Loucy (cell line): ENCODE data around the gene EXD2.

Experiments used
- H2AFZ ChIP-seq: fragments of 200-600 bp; sonication (generic); 2 replicates; pipeline ENCODE4 v1.6.0; 2016; ENCODE audit warnings: antibody characterized with exemption, mild to moderate bottlenecking, low read length, moderate library complexity
- H3F3A ChIP-seq: fragments of 200-600 bp; 2 replicates; pipeline ENCODE4 v1.6.0; 2016; ENCODE audit warnings: antibody characterized with exemption, low read depth, mild to moderate bottlenecking
- H3K27me3 ChIP-seq: fragments of 200-600 bp; sonication (generic); 2 replicates; pipeline ENCODE4 v1.6.1; 2014; ENCODE audit warnings: low read length, mild to moderate bottlenecking; ENCODE audit not compliant: insufficient read depth, poor library complexity, severe bottlenecking
- H3K36me3 ChIP-seq: fragments of 200-600 bp; sonication (generic); 2 replicates; pipeline ENCODE4 v1.6.1; 2016; ENCODE audit warnings: low read length; ENCODE audit not compliant: insufficient read depth
- H3K4me1 ChIP-seq: fragments of 200-600 bp; sonication (generic); 2 replicates; pipeline ENCODE4 v1.5.1; 2014; ENCODE audit warnings: low read length, mild to moderate bottlenecking; ENCODE audit not compliant: insufficient read depth, poor library complexity, severe bottlenecking
- H3K4me2 ChIP-seq: fragments of 200-600 bp; sonication (generic); 2 replicates; pipeline ENCODE4 v1.6.0; 2014; ENCODE audit warnings: antibody characterized with exemption, low read length, low read depth, mild to moderate bottlenecking; ENCODE audit not compliant: poor library complexity, severe bottlenecking
- H3K4me3 ChIP-seq: fragments of 200-600 bp; sonication (generic); 2 replicates; pipeline ENCODE4 v1.5.1; 2014; ENCODE audit warnings: low read length, mild to moderate bottlenecking, mixed read lengths; ENCODE audit not compliant: poor library complexity, severe bottlenecking
- H3K79me2 ChIP-seq: fragments of 200-600 bp; sonication (generic); 2 replicates; pipeline ENCODE4 v1.6.1; 2014; ENCODE audit warnings: low read length; ENCODE audit not compliant: insufficient read depth
- H3K9ac ChIP-seq: fragments of 200-600 bp; sonication (generic); 2 replicates; pipeline ENCODE4 v1.6.0; 2014; ENCODE audit warnings: mild to moderate bottlenecking, low read depth, low read length, moderate library complexity; ENCODE audit not compliant: poor library complexity, severe bottlenecking
- H3K9me2 ChIP-seq: fragments of 200-600 bp; sonication (generic); replicated peaks from 2 replicates; pipeline ENCODE4 v1.6.1; 2016; ENCODE audit warnings: low read depth, low read length, mixed read lengths
- H3K9me3 ChIP-seq: fragments of 200-600 bp; sonication (generic); 2 replicates; pipeline ENCODE4 v1.6.1; 2014; ENCODE audit warnings: mild to moderate bottlenecking, antibody characterized with exemption, low read length, low read depth; ENCODE audit not compliant: insufficient read depth
- H4K20me1 ChIP-seq: fragments of 200-600 bp; sonication (generic); 2 replicates; pipeline ENCODE4 v1.6.0; 2014; ENCODE audit warnings: antibody characterized with exemption, low read length, mild to moderate bottlenecking; ENCODE audit not compliant: insufficient read depth, poor library complexity, severe bottlenecking
- EZH2phosphoT487 ChIP-seq: fragments of 200-600 bp; IDR thresholded peaks from 2 replicates; pipeline ENCODE4 v1.6.1; 2018; ENCODE audit warnings: antibody characterized with exemption, mild to moderate bottlenecking, moderate library complexity, borderline replicate concordance
- TF ChIP-seq, protein P1 (sequence below): fragments of 200-600 bp; sonication (generic); conservative IDR thresholded peaks from 2 replicates; pipeline ENCODE4 v1.5.1; 2014; ENCODE audit warnings: mild to moderate bottlenecking, antibody characterized with exemption, low read length

Gene EXD2

DNA sequence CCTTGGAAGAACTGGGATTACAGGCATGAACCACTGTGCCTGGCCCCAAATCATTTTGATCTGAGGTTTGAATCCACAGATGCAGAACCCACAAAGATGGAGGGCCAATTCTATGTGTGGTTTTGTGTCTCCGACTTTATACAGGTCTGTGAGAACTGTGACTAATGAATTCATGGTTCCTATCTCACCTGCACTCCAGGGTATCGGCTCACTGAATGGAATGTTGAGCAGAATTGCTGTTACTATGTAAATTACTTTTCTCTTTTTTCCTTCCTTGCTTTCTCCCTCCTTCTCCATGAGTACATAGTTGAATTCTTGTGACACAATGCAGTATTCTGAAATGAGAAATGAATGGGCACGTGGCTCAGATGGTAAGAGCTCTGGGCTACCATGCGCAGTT is 47.6 kb downstream of the EXD2 start:
- Histone ChIP-seq H3K9ac (no peak overlapping the region), H3K36me3 (peaks cover 12% of the 10 kb centered on the region; the same call in 1 of the 2 replicates)

DNA sequence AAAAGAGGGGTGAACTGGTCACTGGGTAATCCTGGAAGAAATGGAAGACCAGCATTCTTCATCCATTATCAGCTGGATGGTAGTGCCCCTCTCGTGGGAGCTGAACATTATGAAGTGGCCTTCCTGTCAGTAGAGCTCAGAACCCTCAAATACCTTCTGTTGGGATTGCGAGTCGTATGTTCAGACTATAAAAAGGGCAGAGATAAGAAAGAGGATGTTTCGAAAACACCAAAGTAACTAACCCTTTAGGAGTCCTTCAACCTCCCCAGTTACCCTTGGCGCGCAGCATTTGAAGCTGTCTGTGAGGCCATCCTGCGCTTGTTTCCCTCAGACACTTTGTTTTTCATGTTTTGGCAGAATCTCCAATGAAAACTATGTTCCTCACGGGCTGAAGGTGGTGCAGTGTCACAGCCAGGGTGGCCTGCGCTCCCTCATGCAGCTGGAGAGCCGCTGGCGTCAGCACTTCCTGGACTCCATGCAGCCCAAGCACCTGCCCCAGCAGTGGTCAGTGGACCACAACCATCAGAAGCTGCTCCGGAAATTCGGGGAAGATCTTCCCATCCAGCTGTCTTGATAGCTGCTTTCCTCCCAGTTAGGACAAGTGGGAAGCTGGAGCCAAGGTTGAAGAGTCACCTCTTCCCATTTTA is 49.4 kb downstream of the EXD2 start:
- Histone ChIP-seq H3K9ac (no peak overlapping the region), H3F3A (no peaks in the 10 kb centered on the region), H4K20me1 (no peaks in the 10 kb centered on the region), H2AFZ (no peak overlapping the region), H3K79me2 (no peaks in the 10 kb centered on the region), H3K9me2 (no peaks in the 10 kb centered on the region), H3K4me2 (no peak overlapping the region), H3K36me3 (peaks cover 12% of the 10 kb centered on the region; the same call in 1 of the 2 replicates), H3K9me3 (no peaks in the 10 kb centered on the region), H3K27me3 (no peaks in the 10 kb centered on the region), H3K4me3 (no peak overlapping the region), H3K4me1 (no peaks in the 10 kb centered on the region)
- TF ChIP-seq, protein P1, sequence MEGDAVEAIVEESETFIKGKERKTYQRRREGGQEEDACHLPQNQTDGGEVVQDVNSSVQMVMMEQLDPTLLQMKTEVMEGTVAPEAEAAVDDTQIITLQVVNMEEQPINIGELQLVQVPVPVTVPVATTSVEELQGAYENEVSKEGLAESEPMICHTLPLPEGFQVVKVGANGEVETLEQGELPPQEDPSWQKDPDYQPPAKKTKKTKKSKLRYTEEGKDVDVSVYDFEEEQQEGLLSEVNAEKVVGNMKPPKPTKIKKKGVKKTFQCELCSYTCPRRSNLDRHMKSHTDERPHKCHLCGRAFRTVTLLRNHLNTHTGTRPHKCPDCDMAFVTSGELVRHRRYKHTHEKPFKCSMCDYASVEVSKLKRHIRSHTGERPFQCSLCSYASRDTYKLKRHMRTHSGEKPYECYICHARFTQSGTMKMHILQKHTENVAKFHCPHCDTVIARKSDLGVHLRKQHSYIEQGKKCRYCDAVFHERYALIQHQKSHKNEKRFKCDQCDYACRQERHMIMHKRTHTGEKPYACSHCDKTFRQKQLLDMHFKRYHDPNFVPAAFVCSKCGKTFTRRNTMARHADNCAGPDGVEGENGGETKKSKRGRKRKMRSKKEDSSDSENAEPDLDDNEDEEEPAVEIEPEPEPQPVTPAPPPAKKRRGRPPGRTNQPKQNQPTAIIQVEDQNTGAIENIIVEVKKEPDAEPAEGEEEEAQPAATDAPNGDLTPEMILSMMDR, result no peak
- TF ChIP-seq EZH2phosphoT487, result no peak

More for the DNA sequence above, 47.6 kb downstream of the EXD2 start:
- no peak overlapping the region for H3K4me3 ChIP-seq
- TF ChIP-seq, protein P1, result no peak
- TF ChIP-seq EZH2phosphoT487, result no peak
- no peaks in the 10 kb centered on the region for H3K4me1 ChIP-seq
- no peak overlapping the region for H3K4me2 ChIP-seq
- H3F3A ChIP-seq, result no peaks in the 10 kb centered on the region
- no peaks in the 10 kb centered on the region for H3K9me2 ChIP-seq
- no peaks in the 10 kb centered on the region for H3K27me3 ChIP-seq
- H3K9me3 ChIP-seq, result no peaks in the 10 kb centered on the region
- H4K20me1 ChIP-seq, result no peaks in the 10 kb centered on the region
- no peaks in the 10 kb centered on the region for H3K79me2 ChIP-seq
- no peak overlapping the region for H2AFZ ChIP-seq

DNA sequence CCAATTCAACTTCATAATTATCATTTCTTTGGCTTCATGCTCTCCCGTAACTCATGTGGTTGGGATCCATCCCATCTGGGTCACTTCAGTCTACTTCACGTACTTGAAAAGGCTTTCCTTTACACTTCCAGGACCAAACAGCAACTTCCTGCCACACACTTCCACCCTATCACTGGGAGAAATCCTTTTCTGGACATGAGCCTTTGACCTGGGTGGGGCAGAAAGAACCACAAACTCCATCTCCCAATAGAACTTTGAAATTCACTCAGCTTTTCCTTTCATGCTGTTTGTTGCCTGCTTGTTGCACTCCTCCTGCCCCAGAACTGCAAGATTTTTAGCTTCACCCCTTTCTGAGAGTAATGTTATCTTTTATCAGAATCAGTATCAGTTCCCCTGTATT is 50.3 kb downstream of the EXD2 start:
- Histone ChIP-seq H3K9ac (no peak overlapping the region), H3F3A (no peaks in the 10 kb centered on the region), H2AFZ (no peak overlapping the region), H3K36me3 (peaks cover 12% of the 10 kb centered on the region; the same call in 1 of the 2 replicates), H3K27me3 (no peaks in the 10 kb centered on the region), H3K4me3 (no peak overlapping the region), H3K4me2 (no peak overlapping the region), H3K9me2 (no peaks in the 10 kb centered on the region), H3K9me3 (no peaks in the 10 kb centered on the region), H3K79me2 (no peaks in the 10 kb centered on the region), H4K20me1 (no peaks in the 10 kb centered on the region), H3K4me1 (no peaks in the 10 kb centered on the region)
- no peak for TF ChIP-seq EZH2phosphoT487
